Progenitor cell of endocrine pancreas (in vitro differentiated cells): ENCODE data around the gene RGS3. TPM values are rescaled to one million over a fixed set of nuclear protein-coding genes. Genes with fewer than 3 reads are reported as not detected.

Source experiments
- DNase-seq: peaks from one replicate; pipeline ENCODE4 v3.0.0; 2021; ENCODE audit warnings: low spot score; ENCODE audit not compliant: unreplicated experiment
- H3K27ac Mint-ChIP-seq: 2 replicates; pipeline ENCODE4 v1.8.0; 2021; ENCODE audit warnings: mild to moderate bottlenecking, moderate library complexity, mixed read lengths
- H3K27me3 Mint-ChIP-seq: 2 replicates; pipeline ENCODE4 v1.8.0; 2021; ENCODE audit warnings: mixed read lengths
- H3K36me3 Mint-ChIP-seq: 2 replicates; pipeline ENCODE4 v1.8.0; 2022; ENCODE audit warnings: mixed read lengths; ENCODE audit not compliant: insufficient read depth
- H3K4me1 Mint-ChIP-seq: 2 replicates; pipeline ENCODE4 v1.8.0; 2021; ENCODE audit warnings: low read depth, mixed read lengths
- H3K4me3 Mint-ChIP-seq: 2 replicates; pipeline ENCODE4 v1.8.0; 2021; ENCODE audit warnings: low read depth, mild to moderate bottlenecking, moderate library complexity, mixed read lengths
- H3K9me3 Mint-ChIP-seq: 2 replicates; pipeline ENCODE4 v1.8.0; 2021; ENCODE audit warnings: low read depth, mixed read lengths
- CTCF ChIP-seq: fragments of 200-600 bp; sonication (generic); IDR thresholded peaks from one replicate; pipeline ENCODE4 v1.5.0; 2021; ENCODE audit warnings: antibody characterized with exemption, mild to moderate bottlenecking; ENCODE audit not compliant: unreplicated experiment
- total RNA-seq: library from RNA; stranded (reverse); gene quantifications from 2 replicates; pipeline ENCODE4 v1.2.1, GENCODE V29; 2021

The RGS3 gene
- total RNA-seq, 1 donor from 2014 or later, result 39.3 TPM

- H3K9me3 Mint-ChIP-seq, result no peaks in the 10 kb centered on the region
- TF ChIP-seq CTCF, result peak; percentile 37
- H3K27ac Mint-ChIP-seq, result no peak overlapping the region
- H3K4me1 Mint-ChIP-seq, result peaks cover 14% of the 10 kb centered on the region
- H3K4me3 Mint-ChIP-seq, result no peak overlapping the region
- peaks cover 2% of the 10 kb centered on the region for H3K36me3 Mint-ChIP-seq
- no peak for DNase-seq
- H3K27me3 Mint-ChIP-seq, result no peaks in the 10 kb centered on the region
Observed at GRCh38 chr9:113589890-113590289, 126.4 kb downstream of the RGS3 start.

- H3K9me3 Mint-ChIP-seq, result no peaks in the 10 kb centered on the region
- H3K36me3 Mint-ChIP-seq, result no peaks in the 10 kb centered on the region
- H3K4me1 Mint-ChIP-seq, result peaks cover 19% of the 10 kb centered on the region
- no peak overlapping the region for H3K27ac Mint-ChIP-seq
- no peak for DNase-seq
- H3K4me3 Mint-ChIP-seq, result no peak overlapping the region
- H3K27me3 Mint-ChIP-seq, result no peaks in the 10 kb centered on the region
- no peak for TF ChIP-seq CTCF
Observed at GRCh38 chr9:113590389-113590788, 126.9 kb downstream of the RGS3 start.

- no peaks in the 10 kb centered on the region for H3K27me3 Mint-ChIP-seq
- no peak overlapping the region for H3K4me3 Mint-ChIP-seq
- H3K27ac Mint-ChIP-seq, result no peak overlapping the region
- H3K4me1 Mint-ChIP-seq, result peaks cover 24% of the 10 kb centered on the region
- peak; percentile 84 for DNase-seq
- peak; percentile 97 for TF ChIP-seq CTCF
- no peaks in the 10 kb centered on the region for H3K9me3 Mint-ChIP-seq
- H3K36me3 Mint-ChIP-seq, result peaks cover 4% of the 10 kb centered on the region
Observed at GRCh38 chr9:113590991-113591898, 127.7 kb downstream of the RGS3 start.

- Mint-ChIP-seq H3K27ac (no peak overlapping the region), H3K4me1 (peaks cover 28% of the 10 kb centered on the region), H3K9me3 (no peaks in the 10 kb centered on the region), H3K36me3 (peaks cover 10% of the 10 kb centered on the region), H3K4me3 (no peak overlapping the region), H3K27me3 (no peaks in the 10 kb centered on the region)
- no peak for TF ChIP-seq CTCF
- no peak for DNase-seq
Observed at GRCh38 chr9:113591899-113592625, 128.5 kb downstream of the RGS3 start.

GRCh38 chr9:113592876-113593575, 129.5 kb downstream of the RGS3 start:
- no peaks in the 10 kb centered on the region for H3K27me3 Mint-ChIP-seq
- H3K36me3 Mint-ChIP-seq, result peaks cover 11% of the 10 kb centered on the region
- H3K4me1 Mint-ChIP-seq, result peaks cover 28% of the 10 kb centered on the region
- no peak for TF ChIP-seq CTCF
- DNase-seq, result no peak
- H3K9me3 Mint-ChIP-seq, result no peaks in the 10 kb centered on the region
- peak overlapping the region; percentile 92 for H3K4me3 Mint-ChIP-seq
- no peak overlapping the region for H3K27ac Mint-ChIP-seq
